NCI-H187 treated with DMSO at 0.1 percent for 48 hours (cell line): ENCODE measurements around the gene BLTP3B.

Experiments used
- DNase-seq: peaks from one replicate; lab custom pipeline; 2025; lab: John Stamatoyannopoulos, UW

The BLTP3B gene

GRCh38 chr12:100110276-100110675, 32.4 kb downstream of the BLTP3B start:
- DNase-seq = no peak

- no peak for DNase-seq
Measured at GRCh38 chr12:100106861-100107260, 35.8 kb downstream of the BLTP3B start.

GRCh38 chr12:100105661-100106060, 37.0 kb downstream of the BLTP3B start:
- no peak for DNase-seq

- no peak for DNase-seq
Measured at GRCh38 chr12:100101000-100101399, 41.7 kb downstream of the BLTP3B start.
